ENCODE results near the gene WFDC5.

Gene WFDC5

GRCh38 chr20:45088247-45088646 lies 26.7 kb downstream of the WFDC5 start:
- DNase-seq: no peak
- TF ChIP-seq CTCF (IDR thresholded peaks at IDR 0.05): no peak
- Histone ChIP-seq H3K4me1 (no peaks in the 10 kb centered on the region), H3K36me3 (no peaks in the 10 kb centered on the region), H3K9me3 (no peaks in the 10 kb centered on the region), H3K27ac (no peak overlapping the region), H3K27me3 (no peaks in the 10 kb centered on the region), H3K4me3 (no peak overlapping the region)
- intact Hi-C loops (cut with DNase I; ENCODE audit: low total_unique reads): no loop called here

- DNase-seq: no peak
- H3K36me3 ChIP-seq: peaks cover 0 to 1% (median under 1%) of the 10 kb centered on the region in 3 donors
- no peak overlapping the region for H3K4me3 ChIP-seq
- no peaks in the 10 kb centered on the region for H3K4me1 ChIP-seq
- intact Hi-C loops (cut with DNase I; ENCODE audit: low total_unique reads): no loop called here
- TF ChIP-seq CTCF (IDR thresholded peaks at IDR 0.05): no peak
- H3K27me3 ChIP-seq: no peaks in the 10 kb centered on the region
- H3K9me3 ChIP-seq: no peaks in the 10 kb centered on the region
- H3K27ac ChIP-seq: no peak overlapping the region
These were observed 27.2 kb downstream of the WFDC5 start for GRCh38 chr20:45087814-45088213.

- intact Hi-C loops (cut with DNase I; ENCODE audit: low total_unique reads): no loop called here
- no peak for DNase-seq
- H3K4me3 ChIP-seq: no peak overlapping the region
- peaks cover 0 to 3% (median 0%) of the 10 kb centered on the region in 3 donors for H3K9me3 ChIP-seq
- no peak overlapping the region for H3K27ac ChIP-seq
- H3K27me3 ChIP-seq: no peaks in the 10 kb centered on the region
- H3K36me3 ChIP-seq: peaks cover 5 to 7% (median 6%) of the 10 kb centered on the region in 3 donors
- no peak for TF ChIP-seq CTCF (IDR thresholded peaks at IDR 0.05)
- H3K4me1 ChIP-seq: no peaks in the 10 kb centered on the region
These were observed 27.7 kb downstream of the WFDC5 start for GRCh38 chr20:45087097-45087790.

GRCh38 chr20:45085867-45086266 lies 29.1 kb downstream of the WFDC5 start:
- Histone ChIP-seq H3K4me1 (no peaks in the 10 kb centered on the region), H3K27me3 (no peaks in the 10 kb centered on the region), H3K9me3 (peaks cover 0 to 3% (median 0%) of the 10 kb centered on the region in 3 donors), H3K36me3 (peaks cover 16 to 21% (median 18%) of the 10 kb centered on the region in 3 donors), H3K4me3 (no peak overlapping the region), H3K27ac (no peak overlapping the region)
- no peak for DNase-seq
- no peak for TF ChIP-seq CTCF (IDR thresholded peaks at IDR 0.05)
- intact Hi-C loops (cut with DNase I; ENCODE audit: low total_unique reads): no loop called here

- TF ChIP-seq CTCF (IDR thresholded peaks at IDR 0.05): no peak
- Histone ChIP-seq H3K36me3 (peaks cover 22 to 26% (median 23%) of the 10 kb centered on the region in 3 donors), H3K27ac (no peak overlapping the region), H3K27me3 (no peaks in the 10 kb centered on the region), H3K4me1 (no peaks in the 10 kb centered on the region), H3K9me3 (peaks cover 0 to 3% (median 0%) of the 10 kb centered on the region in 3 donors), H3K4me3 (no peak overlapping the region)
- intact Hi-C loops (cut with DNase I; ENCODE audit: low total_unique reads): no loop called here
- no peak for DNase-seq
These were observed 29.7 kb downstream of the WFDC5 start for GRCh38 chr20:45085289-45085688.

Measured in tibial artery (tissue), 4 donors.